Adrenal gland (tissue), 12 donors: ENCODE results near the gene TCEA2. TPM values are rescaled to one million over a fixed set of nuclear protein-coding genes. Genes with fewer than 3 reads are reported as not detected.
"Not testable (repeated sequence)": the region's sequence is repeated elsewhere in the genome, so short reads cannot be mapped to it uniquely, and the experiment has no call there.

Experiments used
- DNase-seq, 7 donors: peaks; one replicate each; pipeline ENCODE4 v3.0.0-alpha.2; 2019 to 2020
- H3K27ac ChIP-seq, 5 donors: fragments of 200-600 bp; sonication (generic) in 4 of 5; 1 replicate in 3 of 5; 2 replicates in 2 of 5; pipeline versions ENCODE4 v1.5.1 to v1.8.0; 2016 to 2020; ENCODE audit warnings: mild to moderate bottlenecking in 1 of 5
- H3K27me3 ChIP-seq: fragments of 200-600 bp; 2 replicates; pipeline ENCODE4 v1.8.0; 2021
- H3K36me3 ChIP-seq, 2 donors: fragments of 200-600 bp; replicated peaks in 1 of 2; 1 replicate in 1 of 2; 2 replicates in 1 of 2; pipeline versions ENCODE4 v1.5.1 to v1.8.0; 2018 to 2022
- H3K4me1 ChIP-seq, 2 donors: fragments of 200-600 bp; replicated peaks in 1 of 2; 1 replicate in 1 of 2; 2 replicates in 1 of 2; pipeline versions ENCODE4 v1.5.1 to v1.8.0; 2018 to 2021
- H3K4me3 ChIP-seq, 4 donors: fragments of 200-600 bp; sonication (generic) in 3 of 4; one replicate each; pipeline ENCODE4 v1.5.1; 2016 to 2018
- H3K9me3 ChIP-seq, 3 donors: fragments of 200-600 bp; sonication (generic) in 1 of 3; replicated peaks in 1 of 3; 1 replicate in 2 of 3; 2 replicates in 1 of 3; pipeline versions ENCODE4 v1.5.1 to v1.8.0; 2016 to 2021
- CTCF ChIP-seq, 6 experiments: fragments of 450-650 bp in 4 of 6; fragments of 200-600 bp in 2 of 6; sonication (generic) in 1 of 6; IDR thresholded peaks; 1 replicate in 5 of 6; 2 replicates in 1 of 6; pipeline versions ENCODE4 v1.5.1 to v1.8.0; 2016 to 2021; ENCODE audit warnings: antibody characterized with exemption in 6 of 6, mild to moderate bottlenecking in 2 of 6, moderate library complexity in 1 of 6
- POLR2A ChIP-seq, 2 donors: fragments of 450-650 bp; IDR thresholded peaks; one replicate each; pipeline ENCODE4 v1.6.1; 2017; ENCODE audit warnings: antibody characterized with exemption in 2 of 2, mild to moderate bottlenecking in 2 of 2, moderate library complexity in 1 of 2
- WGBS, 4 donors: extraction: QIAGEN DNeasy Blood & Tissue Kit in 2 of 4; methylation state at CpG; one replicate each; pipeline versions ENCODE4 v1.1.5 to v1.1.7; 2013 to 2017; 5-methylcytosine and 5-hydroxymethylcytosine counted together
- intact Hi-C, 2 donors: fragments of 100-400 bp; cut with DNase I; formaldehyde crosslinking; loops; one replicate each; pipeline versions ENCODE4 v1.14.1 to v1.15.0; 2022 to 2023
- polyA plus RNA-seq, 3 donors: library from polyadenylated mRNA; stranded (reverse); fragments of 200-250 nt in 2 of 3; fragments of 350-450 nt in 1 of 3; fragmentation: Illumina TruSeq in 1 of 3; extraction: RNeasy Lipid Tissue Mini Kit (QIAGEN cat#74804) in 1 of 3; gene quantifications; one replicate each; pipeline ENCODE4 v1.2.3, GENCODE V29; 2013 to 2014
- total RNA-seq, 9 donors: library from RNA; depleted of rRNA in 4 of 9; stranded (reverse); fragments of >200 nt in 4 of 9; fragments of 120-200 nt in 1 of 9; fragmentation: NEBNext Ultra II Directional in 1 of 9; extraction: Animal tissue kit (Norgen Biotek cat#: 25700) in 1 of 9; gene quantifications; one replicate each; pipeline versions ENCODE4 v1.1.0 to v1.2.4, GENCODE V29; 2013 to 2023
- donor health status: healthy with polysubstance abuse.
- donor health status: Bipolar disorder and iron deficiency.
- donor health status: DM: yes; HTN: yes; CAD: no.
- donor health status: DM: no; HTN: no; CAD: no.
- donor health status: DM: no; HTN: no; CAD: no.
- donor health status: DM: yes; HTN: yes; CAD: no.

The TCEA2 gene
- total and polyA plus RNA-seq, 12 donors: 12.6 to 184 (median 53.7) TPM

GRCh38 chr20:64115171-64115911 lies 52.3 kb downstream of the TCEA2 start:
- no peak overlapping the region for H3K4me3 ChIP-seq
- TF ChIP-seq CTCF (IDR thresholded peaks at IDR 0.05): no peak
- TF ChIP-seq POLR2A (IDR thresholded peaks at IDR 0.05): no peak
- no peaks in the 10 kb centered on the region for H3K9me3 ChIP-seq
- peak overlapping the region in 1 of 5 donors; percentile 41 for H3K27ac ChIP-seq
- intact Hi-C loops: loop anchor here in 1 of 2 donors (10.0 kb wide), 1 partner anchor 81 kb away; the partner anchor contains the start of gene C20orf204
- H3K27me3 ChIP-seq: no peaks in the 10 kb centered on the region
- no peaks in the 10 kb centered on the region for H3K36me3 ChIP-seq
- DNase-seq: peak in 5 of 7 donors; percentile 3 to 62 (median 10)
- H3K4me1 ChIP-seq: no peaks in the 10 kb centered on the region
- 73 to 81% (median 76%) methylated on average over 11 to 14 of the region's 14 CpGs for WGBS, 4 donors

- 81 to 87% (median 85%) methylated on average over 8 to 21 of the region's 21 CpGs for WGBS, 4 donors
- Histone ChIP-seq H3K27ac (peak overlapping the region in 1 of 5 donors; percentile 41), H3K27me3 (no peaks in the 10 kb centered on the region), H3K36me3 (no peaks in the 10 kb centered on the region), H3K4me1 (no peaks in the 10 kb centered on the region), H3K4me3 (no peak overlapping the region), H3K9me3 (no peaks in the 10 kb centered on the region)
- intact Hi-C loops: loop anchor here in 1 of 2 donors (10.0 kb wide), 1 partner anchor 81 kb away; the partner anchor contains the start of gene C20orf204
- no peak for TF ChIP-seq CTCF (IDR thresholded peaks at IDR 0.05)
- no peak for TF ChIP-seq POLR2A (IDR thresholded peaks at IDR 0.05)
- DNase-seq: peak in 6 of 7 donors; percentile 5 to 37 (median 12)
Observed at GRCh38 chr20:64116016-64116415, 53.0 kb downstream of the TCEA2 start.

GRCh38 chr20:64116541-64117431 lies 53.8 kb downstream of the TCEA2 start:
- peak overlapping the region in 1 of 5 donors; percentile 41 for H3K27ac ChIP-seq
- H3K4me1 ChIP-seq: no peaks in the 10 kb centered on the region
- TF ChIP-seq CTCF (IDR thresholded peaks at IDR 0.05) (no peak), POLR2A (IDR thresholded peaks at IDR 0.05) (no peak)
- DNase-seq: peak in 5 of 7 donors; percentile 5 to 43 (median 10)
- intact Hi-C loops: loop anchor here in 1 of 2 donors (10.0 kb wide), 1 partner anchor 82 kb away; the partner anchor contains the start of gene C20orf204
- H3K4me3 ChIP-seq: no peak overlapping the region
- H3K36me3 ChIP-seq: no peaks in the 10 kb centered on the region
- no peaks in the 10 kb centered on the region for H3K27me3 ChIP-seq
- no peaks in the 10 kb centered on the region for H3K9me3 ChIP-seq
- WGBS, 4 donors: 84 to 98% (median 88%) methylated on average over 8 to 17 of the region's 17 CpGs

GRCh38 chr20:64117432-64117777 lies 54.4 kb downstream of the TCEA2 start:
- peak in 2 of 7 donors; percentile 2 to 4 for DNase-seq
- not testable (repeated sequence) for H3K27me3 ChIP-seq

More at GRCh38 chr20:64117432-64117777, 54.4 kb downstream of the TCEA2 start:
- H3K4me3 ChIP-seq, H3K36me3 ChIP-seq, H3K9me3 ChIP-seq, H3K4me1 ChIP-seq, H3K27ac ChIP-seq: not testable (repeated sequence)
- intact Hi-C loops: loop anchor here in 1 of 2 donors (10.0 kb wide), 1 partner anchor 83 kb away; the partner anchor contains the start of gene C20orf204
- 69 to 100% (median 71%) methylated on average over 2 to 6 of the region's 6 CpGs; no CpG with 5 or more reads in 1 of the 4 donors for WGBS, 4 donors
